T-helper 1 cell treated with Interleukin-12 subunit alpha and Interleukin-12 subunit beta and Interleukin-4 antibody, amounts not matched to agents 30 μg/mL and 1 μg/mL, for 36 hours (primary cell): ENCODE data around the gene CAPN8.

ENCODE experiments used
- H3K27ac Mint-ChIP-seq: one replicate; pipeline ENCODE4 v1.8.0; 2021; ENCODE audit warnings: mild to moderate bottlenecking, mixed read lengths
- H3K27me3 Mint-ChIP-seq: one replicate; pipeline ENCODE4 v1.8.0; 2021; ENCODE audit warnings: low read depth, mixed read lengths
- H3K36me3 Mint-ChIP-seq: one replicate; pipeline ENCODE4 v1.8.0; 2021; ENCODE audit warnings: low read depth, mixed read lengths
- H3K4me1 Mint-ChIP-seq: one replicate; pipeline ENCODE4 v1.8.0; 2021; ENCODE audit warnings: low read depth, mixed read lengths
- H3K4me3 Mint-ChIP-seq: one replicate; pipeline ENCODE4 v1.8.0; 2021; ENCODE audit warnings: mild to moderate bottlenecking, moderate library complexity, mixed read lengths
- H3K9me3 Mint-ChIP-seq: one replicate; pipeline ENCODE4 v1.8.0; 2021; ENCODE audit warnings: mixed read lengths

Gene CAPN8

GRCh38 chr1:223551610-223552009, 113.9 kb downstream of the CAPN8 start:
- Mint-ChIP-seq H3K27ac (no peak overlapping the region), H3K36me3 (no peaks in the 10 kb centered on the region), H3K9me3 (peaks cover 5% of the 10 kb centered on the region)

GRCh38 chr1:223549740-223550139, 115.8 kb downstream of the CAPN8 start:
- no peak overlapping the region for H3K27ac Mint-ChIP-seq
- peaks cover 5% of the 10 kb centered on the region for H3K9me3 Mint-ChIP-seq
- peaks cover 18% of the 10 kb centered on the region for H3K27me3 Mint-ChIP-seq
- H3K36me3 Mint-ChIP-seq = no peaks in the 10 kb centered on the region
- H3K4me3 Mint-ChIP-seq = no peak overlapping the region
- H3K4me1 Mint-ChIP-seq = no peaks in the 10 kb centered on the region

More at GRCh38 chr1:223551610-223552009, 113.9 kb downstream of the CAPN8 start:
- Mint-ChIP-seq H3K27me3 (peaks cover 18% of the 10 kb centered on the region), H3K4me1 (no peaks in the 10 kb centered on the region), H3K4me3 (no peak overlapping the region)

GRCh38 chr1:223547316-223548114, 118.0 kb downstream of the CAPN8 start:
- H3K4me1 Mint-ChIP-seq = no peaks in the 10 kb centered on the region
- peaks cover 18% of the 10 kb centered on the region for H3K27me3 Mint-ChIP-seq
- peaks cover 5% of the 10 kb centered on the region for H3K9me3 Mint-ChIP-seq
- no peaks in the 10 kb centered on the region for H3K36me3 Mint-ChIP-seq
- no peak overlapping the region for H3K27ac Mint-ChIP-seq
- H3K4me3 Mint-ChIP-seq = no peak overlapping the region

GRCh38 chr1:223545343-223545742, 120.2 kb downstream of the CAPN8 start:
- Mint-ChIP-seq H3K4me3 (no peak overlapping the region), H3K36me3 (no peaks in the 10 kb centered on the region), H3K4me1 (no peaks in the 10 kb centered on the region), H3K27me3 (peaks cover 13% of the 10 kb centered on the region), H3K27ac (no peak overlapping the region), H3K9me3 (peaks cover 5% of the 10 kb centered on the region)

GRCh38 chr1:223543560-223543959, 121.9 kb downstream of the CAPN8 start:
- Mint-ChIP-seq H3K27me3 (peaks cover 11% of the 10 kb centered on the region), H3K4me1 (no peaks in the 10 kb centered on the region), H3K4me3 (no peak overlapping the region), H3K27ac (no peak overlapping the region), H3K36me3 (no peaks in the 10 kb centered on the region), H3K9me3 (peaks cover 3% of the 10 kb centered on the region)

- H3K27ac Mint-ChIP-seq = no peak overlapping the region
- no peaks in the 10 kb centered on the region for H3K9me3 Mint-ChIP-seq
- H3K4me3 Mint-ChIP-seq = no peak overlapping the region
- H3K36me3 Mint-ChIP-seq = no peaks in the 10 kb centered on the region
- no peaks in the 10 kb centered on the region for H3K4me1 Mint-ChIP-seq
- peaks cover 5% of the 10 kb centered on the region for H3K27me3 Mint-ChIP-seq
These were observed 122.7 kb downstream of the CAPN8 start for GRCh38 chr1:223542831-223543230.

GRCh38 chr1:223540485-223541106, 124.9 kb downstream of the CAPN8 start:
- no peak overlapping the region for H3K4me3 Mint-ChIP-seq
- H3K27me3 Mint-ChIP-seq = no peaks in the 10 kb centered on the region
- H3K36me3 Mint-ChIP-seq = no peaks in the 10 kb centered on the region
- H3K27ac Mint-ChIP-seq = no peak overlapping the region
- no peaks in the 10 kb centered on the region for H3K4me1 Mint-ChIP-seq
- H3K9me3 Mint-ChIP-seq = no peaks in the 10 kb centered on the region

GRCh38 chr1:223539750-223540149, 125.8 kb downstream of the CAPN8 start:
- Mint-ChIP-seq H3K27ac (no peak overlapping the region), H3K4me3 (no peak overlapping the region), H3K27me3 (no peaks in the 10 kb centered on the region), H3K9me3 (no peaks in the 10 kb centered on the region), H3K36me3 (no peaks in the 10 kb centered on the region), H3K4me1 (no peaks in the 10 kb centered on the region)

GRCh38 chr1:223538981-223539380, 126.5 kb downstream of the CAPN8 start:
- Mint-ChIP-seq H3K27me3 (no peaks in the 10 kb centered on the region), H3K36me3 (no peaks in the 10 kb centered on the region), H3K4me1 (no peaks in the 10 kb centered on the region), H3K4me3 (no peak overlapping the region), H3K9me3 (no peaks in the 10 kb centered on the region), H3K27ac (no peak overlapping the region)

GRCh38 chr1:223535319-223535718, 130.2 kb downstream of the CAPN8 start:
- H3K36me3 Mint-ChIP-seq = no peaks in the 10 kb centered on the region
- no peaks in the 10 kb centered on the region for H3K4me1 Mint-ChIP-seq
- no peak overlapping the region for H3K27ac Mint-ChIP-seq
- no peaks in the 10 kb centered on the region for H3K9me3 Mint-ChIP-seq
- H3K27me3 Mint-ChIP-seq = peaks cover 6% of the 10 kb centered on the region
- H3K4me3 Mint-ChIP-seq = no peak overlapping the region

GRCh38 chr1:223534677-223535076, 130.8 kb downstream of the CAPN8 start:
- Mint-ChIP-seq H3K36me3 (no peaks in the 10 kb centered on the region), H3K27ac (no peak overlapping the region), H3K4me1 (no peaks in the 10 kb centered on the region), H3K27me3 (peaks cover 6% of the 10 kb centered on the region), H3K9me3 (no peaks in the 10 kb centered on the region), H3K4me3 (no peak overlapping the region)

- Mint-ChIP-seq H3K9me3 (no peaks in the 10 kb centered on the region), H3K36me3 (no peaks in the 10 kb centered on the region), H3K27ac (no peak overlapping the region), H3K4me3 (no peak overlapping the region), H3K4me1 (peaks cover 1% of the 10 kb centered on the region), H3K27me3 (peaks cover 13% of the 10 kb centered on the region)
These were observed 131.8 kb downstream of the CAPN8 start for GRCh38 chr1:223533708-223534107.

GRCh38 chr1:223531742-223532341, 133.7 kb downstream of the CAPN8 start:
- no peaks in the 10 kb centered on the region for H3K9me3 Mint-ChIP-seq
- no peak overlapping the region for H3K27ac Mint-ChIP-seq
- peaks cover 3% of the 10 kb centered on the region for H3K4me1 Mint-ChIP-seq
- peaks cover 17% of the 10 kb centered on the region for H3K27me3 Mint-ChIP-seq
- H3K4me3 Mint-ChIP-seq = no peak overlapping the region
- no peaks in the 10 kb centered on the region for H3K36me3 Mint-ChIP-seq

- H3K27me3 Mint-ChIP-seq = peaks cover 11% of the 10 kb centered on the region
- no peak overlapping the region for H3K27ac Mint-ChIP-seq
- H3K9me3 Mint-ChIP-seq = no peaks in the 10 kb centered on the region
- H3K4me1 Mint-ChIP-seq = peaks cover 13% of the 10 kb centered on the region
- no peaks in the 10 kb centered on the region for H3K36me3 Mint-ChIP-seq
- no peak overlapping the region for H3K4me3 Mint-ChIP-seq
These were observed 139.5 kb downstream of the CAPN8 start for GRCh38 chr1:223525957-223526356.

GRCh38 chr1:223525546-223525945, 140.0 kb downstream of the CAPN8 start:
- H3K27me3 Mint-ChIP-seq = peaks cover 11% of the 10 kb centered on the region
- no peak overlapping the region for H3K27ac Mint-ChIP-seq
- peaks cover 13% of the 10 kb centered on the region for H3K4me1 Mint-ChIP-seq
- H3K4me3 Mint-ChIP-seq = no peak overlapping the region
- no peaks in the 10 kb centered on the region for H3K9me3 Mint-ChIP-seq
- H3K36me3 Mint-ChIP-seq = no peaks in the 10 kb centered on the region
